GM18519 (cell line): Measurements from ENCODE around the gene OR4C16.

ENCODE experiments used
- ATAC-seq: cut with Tn5 transposase; IDR thresholded peaks from one replicate; pipeline ENCODE4 v1.9.1; 2021; ENCODE audit warnings: mild to moderate bottlenecking, moderate library complexity; ENCODE audit not compliant: unreplicated experiment, low FRiP score

OR4C16 gene

GRCh38 chr11:55571828-55572227, at the start of gene OR4C16:
Gene OR4C16 (plus strand): TSS chr11:55572128. CDS start chr11:55572128, 0 bp downstream.
- no peak for ATAC-seq

GRCh38 chr11:55554169-55554568, 17.8 kb upstream of the OR4C16 start, which contains the start of gene OR4C15:
Gene OR4C15 (plus strand): TSS chr11:55554469. CDS start chr11:55554469, 0 bp downstream.
- ATAC-seq: no peak

- ATAC-seq: peak; percentile 72
Observed at GRCh38 chr11:55572548-55572947, 620 bp downstream of the OR4C16 start.

- ATAC-seq: no peak
Observed at GRCh38 chr11:55607545-55607944, 35.6 kb downstream of the OR4C16 start, which contains the start of gene OR4C11. Gene OR4C11 (minus strand): TSS chr11:55607645. CDS start chr11:55604373, 3,272 bp downstream.
